Measurements from ENCODE around the gene TLX2.
A peak's percentile ranks its signal among the peaks of the same experiment; 100 is the strongest.

Gene TLX2

GRCh38 chr2:74530239-74531187, 16.3 kb downstream of the TLX2 start:
- no peak for TF ChIP-seq CTCF (IDR thresholded peaks at IDR 0.05; ENCODE audit: low read depth, low read length)
- 0 out of 2 replicates have a peak overlapping the region, but pooled peaks have one; percentile 49 for H2AFZ ChIP-seq (ENCODE audit: low read depth, low read length)
- H3K4me2 ChIP-seq (ENCODE audit: low read length) = peak overlapping the region; percentile 100
- no peaks in the 10 kb centered on the region for H3K27me3 ChIP-seq (ENCODE audit: low read depth, low read length)
- H3K4me1 ChIP-seq (ENCODE audit: low read length) = peaks cover 44% of the 10 kb centered on the region
- H3K27ac ChIP-seq (ENCODE audit: low read length) = peak overlapping the region; percentile 95
- H3K9me3 ChIP-seq (ENCODE audit: insufficient read depth, low read length) = no peaks in the 10 kb centered on the region
- H4K20me1 ChIP-seq (ENCODE audit: insufficient read depth, low read length) = no peaks in the 10 kb centered on the region; the same call in 1 of the 2 replicates
- H3K9ac ChIP-seq (ENCODE audit: low read length) = peak overlapping the region; percentile 98
- peaks cover 48% of the 10 kb centered on the region for H3K79me2 ChIP-seq (ENCODE audit: low read length)
- peaks cover 48% of the 10 kb centered on the region for H3K36me3 ChIP-seq (replicated peaks; ENCODE audit: low read depth, low read length)
- H3K4me3 ChIP-seq (ENCODE audit: low read length) = peak overlapping the region; percentile 99

DNA sequence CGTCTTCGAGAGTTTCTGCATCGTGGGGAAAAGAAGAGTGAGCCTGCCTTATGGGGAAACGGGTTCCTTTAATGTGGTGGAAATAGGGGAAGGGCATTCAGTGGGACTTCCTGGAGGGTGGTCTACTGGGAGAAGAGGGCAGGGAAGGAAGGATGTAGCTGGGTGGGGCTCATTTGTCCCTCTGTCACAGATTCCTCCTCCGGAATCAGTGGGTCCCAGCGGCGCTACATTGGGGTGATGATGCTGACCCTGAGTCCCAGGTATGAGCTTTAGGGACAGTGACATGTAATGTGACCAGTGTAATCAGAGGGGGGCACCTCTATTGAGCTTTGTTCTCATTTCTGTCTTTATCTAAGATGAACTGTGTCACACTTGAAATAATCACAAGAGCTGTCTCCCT, 17.4 kb downstream of the TLX2 start:
- Histone ChIP-seq H3K4me3 (ENCODE audit: low read length) (no peak overlapping the region), H3K4me2 (ENCODE audit: low read length) (no peak overlapping the region), H3K9ac (ENCODE audit: low read length) (no peak overlapping the region), H3K36me3 (replicated peaks; ENCODE audit: low read depth, low read length) (peaks cover 40% of the 10 kb centered on the region), H3K27ac (ENCODE audit: low read length) (no peak overlapping the region), H3K9me3 (ENCODE audit: insufficient read depth, low read length) (no peaks in the 10 kb centered on the region), H3K27me3 (ENCODE audit: low read depth, low read length) (no peaks in the 10 kb centered on the region), H3K4me1 (ENCODE audit: low read length) (peaks cover 33% of the 10 kb centered on the region), H3K79me2 (ENCODE audit: low read length) (peaks cover 48% of the 10 kb centered on the region), H2AFZ (ENCODE audit: low read depth, low read length) (no peak overlapping the region), H4K20me1 (ENCODE audit: insufficient read depth, low read length) (no peaks in the 10 kb centered on the region; the same call in 1 of the 2 replicates)
- TF ChIP-seq CTCF (IDR thresholded peaks at IDR 0.05; ENCODE audit: low read depth, low read length) = no peak
- no peak for TF ChIP-seq EZH2phosphoT487 (IDR thresholded peaks at IDR 0.05; ENCODE audit: low read depth)

GRCh38 chr2:74532222-74532621, 18.0 kb downstream of the TLX2 start:
- Histone ChIP-seq H2AFZ (ENCODE audit: low read depth, low read length) (no peak overlapping the region), H3K36me3 (replicated peaks; ENCODE audit: low read depth, low read length) (peaks cover 34% of the 10 kb centered on the region), H3K4me2 (ENCODE audit: low read length) (no peak overlapping the region), H3K79me2 (ENCODE audit: low read length) (peaks cover 43% of the 10 kb centered on the region), H3K4me3 (ENCODE audit: low read length) (no peak overlapping the region), H4K20me1 (ENCODE audit: insufficient read depth, low read length) (no peaks in the 10 kb centered on the region; the same call in 1 of the 2 replicates), H3K9me3 (ENCODE audit: insufficient read depth, low read length) (no peaks in the 10 kb centered on the region), H3K9ac (ENCODE audit: low read length) (no peak overlapping the region), H3K27me3 (ENCODE audit: low read depth, low read length) (no peaks in the 10 kb centered on the region), H3K27ac (ENCODE audit: low read length) (no peak overlapping the region), H3K4me1 (ENCODE audit: low read length) (peaks cover 28% of the 10 kb centered on the region)
- TF ChIP-seq EZH2phosphoT487 (IDR thresholded peaks at IDR 0.05; ENCODE audit: low read depth) = no peak
- TF ChIP-seq CTCF (IDR thresholded peaks at IDR 0.05; ENCODE audit: low read depth, low read length) = peak; percentile 66

GRCh38 chr2:74533464-74533863, 19.2 kb downstream of the TLX2 start:
- no peak overlapping the region for H2AFZ ChIP-seq (ENCODE audit: low read depth, low read length)
- no peak overlapping the region for H3K4me3 ChIP-seq (ENCODE audit: low read length)
- H3K4me1 ChIP-seq (ENCODE audit: low read length) = peaks cover 17% of the 10 kb centered on the region
- H3K27me3 ChIP-seq (ENCODE audit: low read depth, low read length) = peaks cover 6% of the 10 kb centered on the region; the same call in 1 of the 2 replicates
- no peaks in the 10 kb centered on the region for H3K9me3 ChIP-seq (ENCODE audit: insufficient read depth, low read length)
- no peaks in the 10 kb centered on the region; the same call in 1 of the 2 replicates for H4K20me1 ChIP-seq (ENCODE audit: insufficient read depth, low read length)
- no peak overlapping the region for H3K27ac ChIP-seq (ENCODE audit: low read length)
- H3K9ac ChIP-seq (ENCODE audit: low read length) = no peak overlapping the region
- no peak for TF ChIP-seq EZH2phosphoT487 (IDR thresholded peaks at IDR 0.05; ENCODE audit: low read depth)
- no peak for TF ChIP-seq CTCF (IDR thresholded peaks at IDR 0.05; ENCODE audit: low read depth, low read length)
- H3K4me2 ChIP-seq (ENCODE audit: low read length) = no peak overlapping the region
- peaks cover 22% of the 10 kb centered on the region for H3K36me3 ChIP-seq (replicated peaks; ENCODE audit: low read depth, low read length)
- peaks cover 31% of the 10 kb centered on the region for H3K79me2 ChIP-seq (ENCODE audit: low read length)
